GM12873 (cell line): Measurements from ENCODE around the gene SEPTIN3.

Experiments used
- TF ChIP-seq, protein P1 (sequence below): IDR thresholded peaks from 2 replicates; pipeline ENCODE4 v1.5.1; 2012; ENCODE audit warnings: low read depth, mild to moderate bottlenecking, moderate library complexity, low read length, control low read depth; ENCODE audit not compliant: insufficient read depth; ENCODE audit errors: missing control alignments

Gene SEPTIN3

DNA sequence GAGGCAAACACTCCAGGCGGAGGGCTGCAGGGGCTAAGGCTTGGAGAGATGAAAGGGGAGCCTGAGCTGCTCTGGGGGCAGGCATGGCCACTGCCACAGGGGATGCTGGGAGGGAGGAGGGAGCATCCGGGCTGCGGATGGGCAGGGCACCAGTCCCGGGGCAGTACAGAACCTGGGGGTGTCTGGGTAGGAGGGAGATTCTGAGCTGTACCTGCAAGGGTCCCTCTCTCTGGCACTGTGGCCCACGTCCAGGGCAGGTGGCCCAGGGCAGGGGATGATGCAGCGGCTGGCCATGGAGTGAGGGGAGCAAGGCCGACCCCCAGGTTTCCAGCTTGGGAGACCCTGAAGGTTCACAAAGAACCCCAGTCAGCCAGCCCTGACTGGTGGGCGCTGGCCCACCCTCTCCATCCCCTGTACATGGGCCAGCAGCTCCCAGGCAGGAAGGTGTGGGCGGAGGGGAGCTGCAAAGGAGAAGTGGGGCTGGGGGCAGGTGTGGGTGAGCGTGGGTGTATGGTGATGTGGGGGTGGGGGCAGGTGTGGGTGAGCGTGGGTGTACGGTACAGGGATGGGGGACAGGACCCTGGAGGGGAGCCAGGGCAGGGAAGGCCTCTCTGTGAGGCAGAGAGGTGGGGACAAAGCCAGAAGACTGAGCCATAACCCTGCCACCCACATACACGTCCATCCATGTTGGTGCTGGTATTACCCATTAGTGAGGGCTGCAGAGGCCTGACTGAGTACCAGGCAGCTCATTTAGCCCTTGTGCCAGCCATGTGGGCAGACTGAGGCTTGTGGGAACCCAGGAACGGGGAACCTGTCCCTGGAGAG, 40.4 kb upstream of the SEPTIN3 start:
- TF ChIP-seq, protein P1, sequence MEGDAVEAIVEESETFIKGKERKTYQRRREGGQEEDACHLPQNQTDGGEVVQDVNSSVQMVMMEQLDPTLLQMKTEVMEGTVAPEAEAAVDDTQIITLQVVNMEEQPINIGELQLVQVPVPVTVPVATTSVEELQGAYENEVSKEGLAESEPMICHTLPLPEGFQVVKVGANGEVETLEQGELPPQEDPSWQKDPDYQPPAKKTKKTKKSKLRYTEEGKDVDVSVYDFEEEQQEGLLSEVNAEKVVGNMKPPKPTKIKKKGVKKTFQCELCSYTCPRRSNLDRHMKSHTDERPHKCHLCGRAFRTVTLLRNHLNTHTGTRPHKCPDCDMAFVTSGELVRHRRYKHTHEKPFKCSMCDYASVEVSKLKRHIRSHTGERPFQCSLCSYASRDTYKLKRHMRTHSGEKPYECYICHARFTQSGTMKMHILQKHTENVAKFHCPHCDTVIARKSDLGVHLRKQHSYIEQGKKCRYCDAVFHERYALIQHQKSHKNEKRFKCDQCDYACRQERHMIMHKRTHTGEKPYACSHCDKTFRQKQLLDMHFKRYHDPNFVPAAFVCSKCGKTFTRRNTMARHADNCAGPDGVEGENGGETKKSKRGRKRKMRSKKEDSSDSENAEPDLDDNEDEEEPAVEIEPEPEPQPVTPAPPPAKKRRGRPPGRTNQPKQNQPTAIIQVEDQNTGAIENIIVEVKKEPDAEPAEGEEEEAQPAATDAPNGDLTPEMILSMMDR, result no peak

- TF ChIP-seq, protein P1, result no peak
Measured at GRCh38 chr22:41929418-41929810, 39.8 kb upstream of the SEPTIN3 start.

DNA sequence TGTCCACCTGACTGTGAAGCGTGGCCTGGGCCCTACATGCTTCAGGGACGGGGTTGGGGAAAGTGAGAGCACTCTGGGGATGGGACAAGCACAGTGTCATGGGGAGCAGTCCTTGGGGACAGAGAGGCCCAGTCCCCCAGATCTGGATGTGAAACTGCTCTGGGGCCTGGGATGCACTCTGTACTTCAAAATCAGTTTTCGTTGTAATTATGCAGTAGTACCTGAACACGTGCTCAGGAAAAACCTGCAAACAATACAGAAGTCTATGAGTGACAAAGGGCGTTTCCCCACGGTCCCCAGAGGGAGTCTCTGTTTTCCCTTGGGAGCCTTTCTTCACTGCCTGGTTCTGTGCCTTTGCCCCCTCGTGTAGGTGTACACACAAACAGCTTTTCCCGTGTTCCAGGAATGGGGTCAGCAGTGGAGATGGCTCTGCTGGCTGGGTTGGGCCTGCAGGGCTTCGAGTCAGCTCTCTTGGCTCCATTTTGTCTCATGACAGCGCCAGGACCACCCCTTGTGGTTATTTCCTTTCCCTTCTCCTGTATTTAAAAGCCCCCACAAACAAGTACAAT, 37.5 kb upstream of the SEPTIN3 start:
- TF ChIP-seq, protein P1, result no peak

GRCh38 chr22:41932353-41932752, 36.9 kb upstream of the SEPTIN3 start:
- TF ChIP-seq, protein P1, result no peak

- TF ChIP-seq, protein P1, result no peak
Measured at GRCh38 chr22:41933411-41934177, 35.6 kb upstream of the SEPTIN3 start.

GRCh38 chr22:41934284-41935014, 34.8 kb upstream of the SEPTIN3 start:
- TF ChIP-seq, protein P1, result no peak
